Activated effector memory CD4-positive, alpha-beta T cell treated with anti-CD3 and anti-CD28 coated beads, Interleukin-2, amount 50 U/mL, for 16 hours (primary cell): Measurements from ENCODE around the gene RGS12.

Experiments
- DNase-seq: peaks from one replicate; pipeline ENCODE4 v3.0.0-alpha.2; 2020

RGS12 gene

DNA sequence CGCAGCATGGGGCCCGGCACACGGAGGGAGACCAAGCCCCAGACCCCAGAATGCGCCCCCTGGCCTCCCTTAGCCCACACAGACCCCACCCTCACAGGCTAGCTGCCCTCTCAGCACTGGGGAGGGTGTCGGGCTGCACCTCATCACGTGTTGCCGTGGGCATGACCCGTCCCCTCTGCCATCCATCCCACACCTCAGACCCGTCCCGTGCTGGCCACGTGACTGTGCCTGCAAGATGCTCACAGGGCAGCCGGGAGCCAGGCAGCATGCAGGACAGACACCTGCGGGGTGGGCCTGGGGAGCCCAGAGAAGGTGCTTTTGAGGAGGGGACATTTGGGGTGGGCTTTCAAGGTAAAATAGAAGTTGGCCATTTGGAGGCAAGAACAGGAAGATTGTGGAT, 39.0 kb upstream of the RGS12 start:
- peak; percentile 60 for DNase-seq

DNA sequence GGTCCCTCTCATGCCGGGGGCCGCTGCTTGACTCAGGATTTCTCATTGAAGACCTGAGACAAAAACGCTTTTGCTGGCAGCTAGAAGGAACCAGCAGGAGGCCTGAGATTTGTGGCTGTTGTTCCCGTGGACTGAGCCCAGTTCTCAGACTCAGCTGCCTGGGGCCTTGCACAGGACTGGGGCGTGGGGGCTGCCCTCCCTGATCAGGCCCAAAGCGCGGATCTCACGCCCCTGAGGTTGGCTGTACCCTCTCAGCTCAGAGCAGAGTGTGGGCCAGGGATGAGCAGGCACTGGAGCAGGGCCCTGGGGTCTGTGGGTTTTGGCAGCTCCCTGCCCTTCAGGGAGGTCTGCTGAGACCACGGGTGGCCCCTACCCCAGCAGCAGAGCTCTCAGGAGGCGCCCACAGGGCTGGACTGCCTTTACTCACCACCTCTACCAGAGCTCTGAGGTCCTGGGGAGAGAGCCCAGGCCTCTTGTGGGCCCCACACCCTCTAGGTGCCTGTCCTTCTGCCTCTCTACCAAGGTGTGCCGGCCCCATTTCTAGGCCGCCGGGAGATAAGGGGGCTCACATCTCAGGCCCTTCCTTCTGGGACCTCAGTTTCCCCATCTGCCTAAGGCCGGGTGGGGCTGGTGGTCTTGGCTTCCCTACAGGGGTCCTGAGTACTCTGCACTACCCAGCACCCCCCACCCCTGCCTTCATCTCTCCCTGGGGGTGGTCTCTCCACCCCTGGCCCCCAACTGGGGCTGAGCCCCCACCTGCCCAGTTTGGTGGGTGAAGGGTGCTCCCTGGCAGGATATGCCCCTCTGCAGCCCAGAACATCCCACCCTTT, 38.3 kb upstream of the RGS12 start:
- peak; percentile 22 for DNase-seq

DNA sequence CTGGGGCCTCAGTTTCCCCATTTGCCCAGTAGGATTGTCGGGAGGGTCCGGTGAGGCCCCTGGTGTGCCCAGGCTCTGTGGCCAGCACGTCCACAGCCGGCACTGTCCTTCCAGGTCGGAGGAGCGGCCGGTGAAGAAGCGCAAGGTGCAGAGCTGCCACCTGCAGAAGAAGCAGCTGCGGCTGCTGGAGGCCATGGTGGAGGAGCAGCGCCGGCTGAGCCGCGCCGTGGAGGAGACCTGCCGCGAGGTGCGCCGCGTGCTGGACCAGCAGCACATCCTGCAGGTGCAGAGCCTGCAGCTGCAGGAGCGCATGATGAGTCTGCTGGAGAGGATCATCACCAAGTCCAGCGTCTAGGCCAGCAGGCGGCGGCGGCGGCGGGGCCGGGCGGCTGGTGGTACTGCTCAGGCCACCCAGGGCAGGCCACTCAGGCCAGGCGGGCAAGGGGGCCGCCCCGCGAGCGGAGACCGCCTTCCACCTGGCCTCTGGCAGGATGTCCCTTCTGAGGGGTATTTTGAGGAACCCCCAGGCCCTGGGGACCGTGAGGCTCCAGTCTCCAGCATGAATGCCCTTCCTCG, 37.1 kb upstream of the RGS12 start:
- peak; percentile 51 for DNase-seq

DNA sequence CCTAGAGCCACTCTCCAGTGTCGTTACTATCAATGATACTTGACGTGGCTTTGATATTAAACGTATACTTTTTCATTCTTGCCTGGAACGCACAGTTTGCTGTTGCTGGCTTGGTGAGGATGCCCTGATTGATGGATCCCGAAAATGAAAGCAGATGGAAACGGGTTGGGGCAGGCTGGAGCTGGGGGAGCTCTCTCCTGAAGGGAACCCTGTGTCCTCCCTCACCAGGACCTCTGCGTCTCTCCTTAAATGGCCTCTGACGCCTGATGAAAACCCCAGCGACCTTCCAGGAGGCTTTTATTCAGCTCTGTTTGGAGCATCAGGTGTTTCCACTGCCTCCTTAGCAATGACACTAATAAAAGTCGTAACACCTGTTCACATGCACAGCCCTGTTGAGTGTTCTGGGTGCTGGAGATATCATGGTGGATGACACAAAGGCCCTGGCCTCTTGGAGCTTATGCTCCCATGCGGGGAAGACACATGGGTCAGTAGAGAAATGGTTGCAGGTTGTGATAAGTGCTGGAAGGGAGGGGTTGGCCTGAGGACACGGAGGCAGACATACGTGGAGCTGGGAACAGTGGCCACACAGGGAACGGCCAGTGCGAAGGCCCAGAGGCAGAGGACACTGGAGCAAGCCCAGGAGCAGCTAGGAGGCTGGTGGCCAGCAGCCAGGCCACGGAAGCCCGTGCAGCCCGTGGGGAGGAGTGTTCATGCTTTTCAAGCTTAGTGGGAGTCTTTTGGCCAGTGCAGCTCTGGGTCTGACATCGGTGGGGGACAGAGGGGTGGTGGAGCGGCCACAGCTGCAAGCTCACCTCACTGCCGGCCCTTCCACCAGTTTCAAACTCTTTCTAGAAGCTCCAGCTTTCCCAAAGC, 36.4 kb upstream of the RGS12 start:
- DNase-seq, result peak; percentile 30

DNA sequence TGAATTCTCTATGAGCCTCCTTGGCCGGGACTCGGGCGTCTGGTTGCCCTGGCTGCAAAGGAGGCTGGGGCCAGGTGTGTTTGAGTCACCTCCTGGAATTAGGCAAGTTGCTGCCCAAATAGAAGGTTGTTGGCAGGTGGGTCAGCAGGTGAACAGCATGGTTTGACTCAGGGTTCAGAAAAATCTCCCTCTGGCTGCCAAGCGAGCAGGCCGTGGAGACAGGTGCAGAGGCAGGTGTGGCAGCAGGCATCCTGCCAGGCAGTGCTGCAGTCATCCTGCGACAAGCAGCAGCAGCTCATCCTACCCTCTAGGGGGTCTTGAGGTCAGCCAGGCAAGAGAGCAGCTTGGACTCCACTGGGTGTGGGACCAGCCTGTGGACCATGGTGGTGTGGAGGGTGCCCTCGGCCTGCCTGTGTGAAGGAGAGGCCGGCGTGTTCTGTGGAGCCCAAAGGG, 35.7 kb upstream of the RGS12 start:
- peak; percentile 33 for DNase-seq

DNA sequence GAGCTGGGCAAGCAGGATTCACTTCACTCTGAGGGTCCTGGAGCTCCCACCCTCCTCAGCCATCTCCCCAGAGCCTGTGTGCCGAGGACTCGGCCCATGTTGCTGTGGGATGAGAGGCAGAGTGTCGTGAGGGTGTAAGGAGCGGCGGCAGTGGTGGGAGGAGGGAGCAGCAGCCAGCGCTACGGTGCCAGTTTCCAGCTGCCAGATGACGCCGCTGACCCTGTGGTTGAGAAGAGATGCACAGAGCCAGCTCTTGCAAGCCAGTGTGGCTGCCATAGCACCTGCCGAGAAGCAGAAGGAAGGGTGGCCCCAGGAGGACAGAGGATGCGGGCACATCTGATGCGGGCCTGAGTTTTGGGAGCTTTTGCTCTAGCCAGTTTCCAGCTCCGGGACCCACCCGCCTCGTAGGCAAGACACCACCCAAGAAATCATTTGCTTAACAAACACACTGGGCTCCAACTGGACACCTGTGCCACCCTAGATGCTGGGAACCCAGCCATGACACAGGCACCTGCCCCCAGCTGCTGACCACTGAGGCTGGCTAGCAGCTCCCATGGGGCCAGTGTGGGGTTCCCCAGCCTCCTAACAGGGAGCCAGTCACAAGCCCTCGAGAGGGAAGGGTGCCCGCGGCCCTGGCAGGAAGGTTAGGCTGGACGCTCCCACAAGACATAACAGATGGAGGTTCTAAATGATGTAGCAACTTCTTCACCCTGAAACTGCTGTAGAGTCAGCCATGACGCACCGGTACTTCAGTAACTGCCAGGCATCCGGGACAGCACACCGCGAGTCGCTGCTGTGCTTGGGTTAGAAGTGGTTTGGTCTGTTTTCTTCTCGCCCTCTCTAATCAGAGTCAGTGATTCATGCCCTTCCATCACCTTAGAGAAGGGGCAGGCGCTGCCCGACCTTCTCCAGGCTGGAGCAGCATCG, 35.0 kb upstream of the RGS12 start:
- peak; percentile 50 for DNase-seq

DNA sequence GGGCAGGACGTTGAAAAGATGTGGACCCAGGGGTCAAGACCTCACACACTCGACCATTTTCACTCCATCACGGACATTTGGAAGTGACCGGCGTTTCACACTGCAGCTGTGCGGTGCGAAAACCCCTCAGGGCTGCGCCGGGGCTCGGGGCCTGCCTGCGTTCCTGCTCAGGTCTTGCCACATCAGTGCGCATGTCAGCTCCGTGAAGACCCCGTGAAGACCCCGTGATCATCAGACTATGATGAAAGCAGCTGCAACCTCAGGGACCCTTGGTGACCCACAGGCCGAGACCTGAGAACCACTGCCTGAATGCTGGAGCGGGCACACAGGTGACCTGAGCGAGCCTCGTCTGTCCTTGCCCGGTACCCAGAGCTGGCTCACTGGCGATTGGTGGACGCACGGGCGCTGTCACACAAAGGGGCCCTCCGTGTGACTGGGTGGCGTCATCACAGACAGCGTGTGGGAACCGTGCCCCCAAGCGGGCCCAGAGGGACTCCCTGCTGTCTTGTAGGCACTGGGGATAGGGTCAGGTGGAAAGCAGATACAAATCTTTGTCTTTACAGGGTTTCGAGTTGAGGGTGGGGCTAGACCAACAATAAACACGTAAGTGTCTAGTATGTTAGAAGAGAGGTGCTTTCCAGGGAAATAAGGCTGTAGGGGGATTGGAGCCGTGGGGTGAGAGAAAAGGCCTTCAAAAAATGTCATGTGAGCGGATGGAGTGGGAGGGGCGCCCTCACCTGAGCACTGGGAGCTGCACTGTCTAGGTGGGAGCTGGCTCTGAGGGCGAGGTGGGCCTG, 31.2 kb upstream of the RGS12 start:
- DNase-seq, result no peak

DNA sequence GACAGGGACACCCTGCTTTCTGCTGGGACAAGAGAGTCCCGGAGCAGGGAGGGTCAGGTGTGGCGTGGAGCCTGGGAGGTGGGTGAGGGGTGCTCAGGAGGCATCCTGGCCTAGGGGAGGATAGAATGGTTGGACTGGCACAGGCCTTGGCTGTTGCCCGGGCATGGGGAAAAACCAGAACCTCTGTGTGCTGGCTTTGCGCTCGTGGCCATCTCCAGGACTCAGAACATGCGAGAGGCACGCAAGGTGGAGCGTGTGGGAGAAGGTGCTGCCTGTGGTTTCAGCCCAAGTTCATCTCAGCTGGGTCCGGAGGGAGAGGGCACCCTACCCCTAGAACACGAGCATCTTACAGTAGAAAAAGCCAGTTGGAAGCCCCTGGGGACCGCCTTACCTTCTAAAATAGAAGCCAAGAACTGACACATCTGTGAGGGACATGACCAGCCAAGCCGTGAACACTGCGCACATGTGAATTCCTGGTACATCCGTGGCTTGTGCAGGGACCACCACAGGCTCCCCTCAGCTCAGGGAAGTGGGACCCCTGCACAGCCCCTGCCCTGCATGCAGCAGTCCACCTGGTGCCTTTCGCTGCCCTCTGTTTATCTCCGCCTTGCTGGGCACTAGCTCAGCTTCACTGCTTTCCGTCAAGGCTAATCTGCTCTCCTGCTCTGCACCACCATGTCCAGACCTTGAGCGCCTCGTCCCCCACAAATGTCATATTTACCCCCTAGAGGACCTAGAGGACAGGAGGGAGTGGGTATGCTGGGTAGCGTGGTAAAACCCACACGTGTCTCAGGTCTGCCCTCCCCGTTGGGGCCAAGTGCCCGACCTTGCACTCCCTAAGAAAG, 30.4 kb upstream of the RGS12 start:
- DNase-seq, result peak; percentile 59

DNA sequence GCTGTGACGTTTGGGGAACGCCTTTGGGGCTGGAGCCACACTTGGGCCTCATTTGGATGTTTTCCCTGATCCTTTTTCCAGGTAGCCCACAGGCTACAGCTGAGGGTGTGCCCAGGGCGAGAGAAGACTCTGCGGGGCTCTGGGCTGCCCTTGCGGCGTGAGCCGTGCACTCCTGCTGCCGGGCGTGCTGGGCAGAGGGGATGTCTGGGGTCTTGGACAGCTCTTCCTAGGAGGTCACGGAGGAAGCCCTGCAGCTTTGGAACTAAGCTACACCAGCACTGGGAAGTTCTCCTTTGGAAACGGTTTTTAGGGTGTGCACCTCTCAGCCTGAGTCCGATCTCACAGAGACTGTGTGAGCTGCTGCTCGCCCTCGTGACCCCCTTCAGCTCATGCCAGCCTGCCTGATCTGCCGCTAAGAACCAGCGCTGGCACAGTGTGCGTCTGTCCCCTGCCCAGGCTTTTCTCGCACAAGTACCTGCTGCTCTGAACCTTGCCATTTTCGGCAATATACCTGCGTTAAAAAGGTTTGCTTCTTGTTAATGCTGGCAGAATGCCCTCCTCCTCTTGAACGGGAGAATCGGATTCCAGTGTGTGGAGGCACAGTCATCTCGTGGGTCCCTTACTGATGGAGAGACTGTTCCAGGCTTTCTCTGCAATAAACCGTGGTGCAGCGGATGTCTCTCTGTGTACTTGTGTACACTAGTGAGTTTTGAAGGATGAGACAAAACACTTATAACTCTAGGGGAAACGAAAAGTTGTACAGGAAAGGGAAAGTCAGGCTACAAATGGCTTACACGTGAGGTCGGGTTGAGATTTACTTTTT, 29.6 kb upstream of the RGS12 start:
- DNase-seq, result peak; percentile 31

DNA sequence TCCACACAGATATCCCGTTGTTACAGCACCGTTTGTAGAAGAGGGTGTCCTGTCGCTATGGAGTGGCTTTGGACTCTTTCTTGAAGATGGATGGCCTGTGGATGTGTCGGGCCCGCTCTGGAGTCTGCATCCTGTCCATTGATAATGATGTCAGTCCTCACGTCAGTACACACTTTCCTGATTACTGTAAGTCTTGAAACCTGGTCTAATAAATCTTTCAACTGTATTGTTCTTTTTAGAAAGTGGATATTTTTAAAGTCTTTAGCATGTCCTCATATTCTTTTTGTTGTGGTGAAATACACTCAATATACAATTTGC, 29.0 kb upstream of the RGS12 start:
- DNase-seq, result no peak

DNA sequence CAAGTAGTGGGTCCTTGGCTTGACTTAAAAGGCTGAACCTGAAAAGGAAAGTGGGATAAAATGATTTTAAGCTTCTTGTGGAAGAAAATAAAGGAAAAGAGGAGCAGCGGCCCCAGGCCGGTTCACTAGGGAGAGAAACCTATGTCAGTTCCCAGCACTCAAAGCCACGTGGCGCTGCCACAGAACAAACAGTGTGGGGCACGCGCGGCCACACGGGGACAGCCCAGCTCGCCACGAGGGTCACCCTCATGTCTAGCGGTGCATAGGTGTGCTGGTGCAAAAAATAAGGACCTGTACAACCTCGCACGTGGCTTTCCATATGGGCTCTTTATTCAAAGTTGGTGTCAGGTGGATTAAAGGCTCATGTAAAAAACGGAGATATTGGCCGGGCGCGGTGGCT, 26.7 kb upstream of the RGS12 start:
- no peak for DNase-seq

DNA sequence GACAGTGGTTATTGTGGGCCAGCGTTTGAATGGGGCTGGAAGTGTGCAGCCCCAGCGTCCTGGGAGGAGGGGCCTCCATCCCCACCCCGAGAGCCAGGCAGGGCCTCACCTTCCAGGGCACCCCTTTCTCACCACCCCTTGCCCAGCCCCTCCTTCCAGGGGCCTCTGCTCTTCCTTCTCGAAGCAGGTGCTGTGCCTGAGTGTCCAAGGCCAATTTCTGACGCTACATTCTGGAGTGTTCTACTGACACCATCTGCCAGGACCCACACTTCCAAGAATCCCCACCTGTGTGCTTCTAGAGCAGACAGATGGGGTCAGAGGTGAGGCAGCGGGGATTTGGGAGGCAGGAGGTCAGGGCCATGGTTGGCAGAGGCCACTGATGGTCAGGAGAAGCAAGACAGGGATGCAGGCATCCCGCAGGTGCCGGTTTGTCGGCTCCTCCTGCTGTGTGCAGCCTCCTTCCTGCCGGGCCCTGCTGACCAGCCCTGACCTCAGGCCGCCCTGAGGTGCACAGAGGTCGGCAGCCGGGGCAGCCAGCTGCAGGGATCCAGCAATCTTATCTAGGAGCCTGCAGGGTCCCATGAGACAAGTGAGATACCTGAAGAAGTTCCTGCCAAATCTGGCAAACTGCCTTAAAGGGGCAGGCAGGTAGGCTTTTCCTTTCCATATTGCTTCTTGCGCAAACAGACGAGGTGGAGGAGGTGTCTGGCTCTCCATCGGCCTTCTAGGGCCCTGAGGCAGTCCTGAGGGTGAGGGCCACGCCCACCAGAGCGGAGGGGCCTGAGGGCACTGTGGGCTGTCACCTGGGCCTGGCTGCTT, 25.0 kb upstream of the RGS12 start:
- peak; percentile 34 for DNase-seq

DNA sequence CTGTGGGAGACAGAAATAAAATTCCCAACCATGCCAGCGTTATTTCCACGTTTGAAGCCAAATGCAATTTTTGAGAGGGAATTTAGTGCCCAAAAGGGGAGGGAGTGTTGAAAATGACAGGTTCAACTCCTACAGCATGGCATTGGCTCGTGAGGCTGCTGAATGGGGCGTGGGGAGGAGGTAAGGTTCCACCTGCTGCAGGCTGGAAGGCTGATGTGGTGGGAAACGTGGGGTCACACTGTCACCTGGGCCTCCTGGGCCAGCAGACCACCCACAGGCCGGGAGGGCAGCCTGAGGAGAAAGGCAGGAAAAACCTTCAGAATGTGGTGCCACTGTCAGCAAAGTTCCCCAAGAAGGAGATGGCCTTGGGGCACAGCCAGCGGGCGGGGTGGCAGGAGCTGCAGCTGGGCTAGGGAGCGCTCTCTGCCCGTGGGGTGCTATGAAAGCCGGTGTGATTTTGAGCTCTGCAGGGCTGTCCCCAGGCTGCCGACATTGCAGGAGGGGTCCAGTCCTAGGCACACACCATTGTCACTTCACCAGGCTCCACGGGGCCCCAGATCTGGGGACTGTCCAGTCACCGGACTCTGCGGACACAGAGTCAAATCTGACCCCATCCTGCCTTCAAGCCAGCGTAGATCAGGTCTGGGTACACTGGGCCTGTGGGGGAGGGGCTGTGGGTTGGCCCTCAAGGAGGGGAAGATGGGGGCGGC, 24.3 kb upstream of the RGS12 start:
- peak; percentile 50 for DNase-seq

DNA sequence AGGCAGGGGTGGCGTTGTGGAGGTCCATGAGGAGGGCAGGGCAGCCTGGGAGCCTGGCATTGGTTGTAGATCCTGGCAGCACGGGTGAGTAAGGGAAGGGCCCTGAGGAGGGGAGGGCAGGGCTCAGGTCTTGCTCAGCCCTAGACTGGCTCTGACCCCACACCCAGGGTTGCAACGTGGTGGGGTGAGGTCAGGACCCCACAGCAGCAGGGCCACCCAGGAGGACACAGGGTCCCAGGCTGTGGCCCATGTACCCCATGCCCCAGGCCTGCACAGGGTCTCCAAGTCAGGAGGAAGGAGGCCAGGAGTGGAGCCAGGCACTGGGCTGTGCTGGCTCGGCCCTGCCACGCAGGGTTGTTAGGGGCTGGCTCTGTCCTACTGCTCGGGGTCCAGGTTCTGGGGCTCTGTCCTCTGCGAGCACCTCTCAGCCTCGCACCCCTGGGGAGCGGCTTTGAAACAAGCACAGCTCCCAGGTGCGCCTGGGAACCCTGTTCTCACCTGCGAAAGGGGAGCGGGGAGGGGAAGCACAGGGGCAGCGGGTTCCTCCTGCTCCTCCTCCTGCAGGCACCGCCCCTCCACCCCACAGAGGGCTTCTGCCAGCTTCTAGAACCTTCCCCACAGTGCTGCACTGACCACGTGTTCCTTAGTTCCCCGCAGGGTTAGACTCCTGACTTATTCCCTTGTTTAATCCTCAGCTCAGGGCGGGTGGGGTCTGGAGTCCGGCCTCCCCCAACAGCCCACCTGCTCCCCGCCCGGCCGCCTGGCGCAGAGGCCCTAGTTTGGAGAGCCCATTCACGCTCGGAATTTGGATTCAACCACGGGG, 23.5 kb upstream of the RGS12 start:
- DNase-seq, result peak; percentile 51

DNA sequence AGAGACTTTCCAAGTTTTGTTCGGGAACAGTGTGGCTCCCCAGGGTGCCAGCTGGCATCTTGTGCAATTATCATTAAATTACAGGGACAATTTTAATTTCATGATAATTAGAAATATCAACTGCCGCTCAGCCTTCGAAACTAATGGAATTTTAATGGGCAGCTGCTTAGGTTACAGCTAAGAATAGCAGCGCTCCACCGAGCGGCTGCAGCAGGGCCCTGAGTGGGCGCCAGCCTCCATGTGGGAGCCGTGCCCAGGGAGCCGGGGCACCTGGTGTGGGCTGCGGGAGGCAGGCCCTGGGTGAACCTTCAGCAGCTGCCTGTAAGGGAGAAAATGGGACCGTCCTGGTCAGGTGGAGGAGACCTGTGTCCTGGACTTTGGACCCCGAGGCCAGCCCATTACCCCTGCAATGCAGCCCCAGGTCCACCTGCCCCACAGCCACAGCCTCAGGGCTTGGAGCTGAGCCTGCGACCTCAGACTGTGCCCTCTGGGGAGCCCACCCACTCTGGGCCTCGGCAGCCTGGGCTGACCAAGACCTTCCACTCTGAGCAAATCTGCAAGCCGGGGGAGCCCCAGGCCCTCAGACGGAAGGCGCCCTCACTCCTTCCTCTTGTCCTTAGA, 22.7 kb upstream of the RGS12 start:
- DNase-seq, result peak; percentile 43

DNA sequence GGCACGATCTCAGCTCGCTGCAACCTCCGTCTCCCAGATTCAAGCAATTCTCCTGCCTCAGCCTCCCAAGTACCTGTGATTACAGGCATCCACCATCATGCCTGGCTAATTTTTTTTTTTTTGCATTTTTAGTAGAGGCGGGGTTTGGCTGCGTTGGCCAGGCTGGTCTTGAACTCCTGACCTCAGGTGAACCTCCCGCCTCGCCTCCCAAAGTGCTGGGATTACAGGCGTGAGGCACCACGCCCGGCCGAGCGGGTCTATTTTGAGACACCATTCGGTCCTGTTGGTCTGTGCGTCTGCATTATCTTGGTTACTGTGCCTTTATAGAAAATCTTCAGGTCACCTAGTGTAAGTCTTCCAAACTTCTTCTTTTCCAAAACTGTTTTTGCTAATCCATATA, 21.7 kb upstream of the RGS12 start:
- DNase-seq, result peak; percentile 52

DNA sequence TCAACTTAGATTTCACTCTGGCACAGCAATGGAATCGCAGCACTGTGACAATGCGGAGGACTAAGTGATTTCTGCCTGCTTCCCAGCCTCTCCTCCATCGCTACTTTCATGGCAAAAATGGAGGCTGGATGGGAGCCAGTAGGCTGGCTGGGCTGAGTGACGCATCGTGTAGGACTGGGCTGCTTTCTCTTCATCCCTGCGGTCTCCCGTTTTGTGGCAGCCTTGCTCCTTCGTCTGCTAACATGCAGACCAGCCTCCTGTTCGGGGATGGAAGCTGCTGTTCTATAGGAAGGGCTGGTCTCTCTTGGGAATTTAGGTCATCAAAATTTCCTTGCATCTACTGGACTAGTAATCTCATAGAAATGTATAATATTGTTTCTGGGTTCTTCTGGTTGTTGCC, 15.8 kb upstream of the RGS12 start:
- DNase-seq, result peak; percentile 30
